Astrocyte of the spinal cord (primary cell): ENCODE data around the gene CNDP2.

Experiments used
- DNase-seq: peaks from one replicate; pipeline ENCODE4 v3.0.0; 2011; ENCODE audit warnings: low read depth, low spot score
- H3K4me3 ChIP-seq: 2 replicates; pipeline ENCODE4 v1.5.1; 2011; ENCODE audit warnings: low read depth, mild to moderate bottlenecking, low read length, moderate library complexity
- CTCF ChIP-seq: IDR thresholded peaks from 2 replicates; pipeline ENCODE4 v1.5.1; 2012; ENCODE audit warnings: low read depth, mild to moderate bottlenecking, low read length, inconsistent platforms
- in situ Hi-C: cut with HindIII; loops from 2 replicates; pipeline ENCODE4 v1.10.0; 2017; ENCODE audit warnings: low sequenced_read_pairs

The CNDP2 gene

GRCh38 chr18:74457725-74458421, 38.3 kb upstream of the CNDP2 start:
- H3K4me3 ChIP-seq: no peak overlapping the region
- in situ Hi-C loops: no loop called here
- TF ChIP-seq CTCF: no peak
- no peak for DNase-seq

GRCh38 chr18:74459889-74460288, 36.3 kb upstream of the CNDP2 start:
- in situ Hi-C loops: no loop called here
- DNase-seq: no peak
- peak; percentile 21 for TF ChIP-seq CTCF
- no peak overlapping the region for H3K4me3 ChIP-seq

- no peak for TF ChIP-seq CTCF
- no peak for DNase-seq
- no peak overlapping the region for H3K4me3 ChIP-seq
- in situ Hi-C loops: no loop called here
Observed at GRCh38 chr18:74460825-74461224, 35.3 kb upstream of the CNDP2 start.

- no peak for TF ChIP-seq CTCF
- in situ Hi-C loops: no loop called here
- DNase-seq: no peak
- H3K4me3 ChIP-seq: no peak overlapping the region
Observed at GRCh38 chr18:74463254-74463653, 32.9 kb upstream of the CNDP2 start.

- TF ChIP-seq CTCF: no peak
- H3K4me3 ChIP-seq: no peak overlapping the region
- DNase-seq: no peak
- in situ Hi-C loops: no loop called here
Observed at GRCh38 chr18:74463983-74464382, 32.2 kb upstream of the CNDP2 start.

- in situ Hi-C loops: no loop called here
Observed at GRCh38 chr18:74465775-74466174, 30.4 kb upstream of the CNDP2 start.

More at GRCh38 chr18:74465775-74466174, 30.4 kb upstream of the CNDP2 start:
- no peak overlapping the region for H3K4me3 ChIP-seq
- TF ChIP-seq CTCF: no peak
- DNase-seq: no peak
